Suprapubic skin (tissue), 4 donors: Measurements from ENCODE around the gene SMYD3.

Experiments used
- CTCF ChIP-seq, 2 donors: fragments of 200-600 bp in 1 of 2; fragments of 450-650 bp in 1 of 2; sonication (generic) in 1 of 2; IDR thresholded peaks; one replicate each; pipeline ENCODE4 v1.5.1; 2016 to 2019; ENCODE audit warnings: antibody characterized with exemption in 2 of 2, mild to moderate bottlenecking in 1 of 2, moderate library complexity in 1 of 2
- POLR2A ChIP-seq, 2 donors: fragments of 450-650 bp; IDR thresholded peaks; one replicate each; pipeline ENCODE4 v1.6.1; 2017; ENCODE audit warnings: antibody characterized with exemption in 2 of 2, mild to moderate bottlenecking in 2 of 2, moderate library complexity in 2 of 2
- POLR2AphosphoS5 ChIP-seq, 3 donors: sonication (generic); formaldehyde crosslinking; IDR thresholded peaks; one replicate each; pipeline ENCODE4 v1.6.1; 2017; ENCODE audit warnings: antibody characterized with exemption in 3 of 3

DNA sequence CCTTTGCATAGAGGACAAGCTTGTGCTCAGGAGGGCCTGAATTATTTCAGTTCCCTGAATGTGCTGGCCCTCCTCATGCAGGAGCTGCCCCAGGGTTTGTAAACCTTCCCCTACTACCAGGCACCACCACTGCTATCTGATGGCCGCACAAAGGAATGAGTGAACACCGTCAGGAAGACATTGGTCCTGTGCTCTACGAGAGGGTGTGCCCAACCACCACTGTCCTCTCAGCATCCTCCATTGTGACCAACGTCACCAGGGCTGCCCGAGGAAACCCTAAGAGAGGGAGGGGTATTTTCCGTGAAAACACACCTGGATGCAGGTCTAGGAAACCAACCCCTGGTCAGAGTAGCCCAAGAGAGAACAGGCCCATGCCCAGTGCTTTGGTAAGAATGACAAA, 694.8 kb downstream of the SMYD3 start:
- TF ChIP-seq POLR2A (IDR thresholded peaks at IDR 0.05), result no peak
- no peak for TF ChIP-seq CTCF (IDR thresholded peaks at IDR 0.05)
- TF ChIP-seq POLR2AphosphoS5 (IDR thresholded peaks at IDR 0.05), result no peak
